Measurements from ENCODE around the gene INF2.
"Not testable (repeated sequence)": the region's sequence is repeated elsewhere in the genome, so short reads cannot be mapped to it uniquely, and the experiment has no call there.

INF2 gene

DNA sequence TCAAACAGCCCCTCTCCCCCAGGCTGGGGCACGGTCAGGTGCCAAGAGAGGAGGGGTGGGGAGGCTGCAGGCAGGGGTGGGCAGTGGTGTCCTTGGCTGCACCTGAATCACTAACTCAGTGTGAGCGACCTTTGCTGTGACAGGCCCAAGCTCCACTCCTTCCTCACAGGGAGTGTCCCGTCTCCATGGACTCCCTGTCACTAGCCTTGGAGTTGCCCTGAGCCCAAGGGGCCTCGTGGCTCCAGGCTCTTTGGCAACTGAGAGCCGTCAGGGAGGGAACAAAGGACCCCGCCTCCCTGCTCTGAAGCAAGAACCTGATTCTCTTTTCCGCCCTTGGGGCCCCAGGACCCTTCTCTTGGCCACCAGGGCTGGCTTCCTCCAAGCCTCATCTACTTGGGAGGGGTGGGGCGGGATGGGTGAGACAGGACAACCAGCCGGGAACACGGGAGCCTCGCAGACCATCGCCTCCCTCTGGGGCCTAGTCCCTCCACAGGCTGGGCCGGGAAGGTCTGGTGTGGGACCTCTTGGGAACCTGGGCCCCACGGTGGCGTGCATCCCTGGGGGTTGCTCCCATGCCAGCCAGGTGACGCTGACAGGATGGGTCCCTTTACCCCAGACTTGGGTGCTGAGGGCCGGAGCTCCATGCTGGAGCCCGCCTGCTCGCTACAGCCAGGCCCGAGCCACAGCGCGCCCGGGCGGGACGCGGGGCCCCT, 33.7 kb downstream of the INF2 start:
- H3K79me2 ChIP-seq (ENCODE audit: control insufficient read depth, insufficient read depth, low read length, unreplicated experiment) = no peaks in the 10 kb centered on the region
- peaks cover 36% of the 10 kb centered on the region for H3K4me1 ChIP-seq (ENCODE audit: control insufficient read depth, insufficient read depth, low read length, unreplicated experiment)
- no peak overlapping the region for H3K27ac ChIP-seq (ENCODE audit: low read depth, low read length)
- no peaks in the 10 kb centered on the region for H3K27me3 ChIP-seq (ENCODE audit: insufficient read depth, low read length)
- H2AFZ ChIP-seq (ENCODE audit: low read length, unreplicated experiment) = no peak overlapping the region
- no peak overlapping the region for H3K4me3 ChIP-seq (ENCODE audit: low read depth, low read length)
- H3K36me3 ChIP-seq (ENCODE audit: insufficient read depth, low read length) = peaks cover 3% of the 10 kb centered on the region; the same call in 1 of the 2 replicates

DNA sequence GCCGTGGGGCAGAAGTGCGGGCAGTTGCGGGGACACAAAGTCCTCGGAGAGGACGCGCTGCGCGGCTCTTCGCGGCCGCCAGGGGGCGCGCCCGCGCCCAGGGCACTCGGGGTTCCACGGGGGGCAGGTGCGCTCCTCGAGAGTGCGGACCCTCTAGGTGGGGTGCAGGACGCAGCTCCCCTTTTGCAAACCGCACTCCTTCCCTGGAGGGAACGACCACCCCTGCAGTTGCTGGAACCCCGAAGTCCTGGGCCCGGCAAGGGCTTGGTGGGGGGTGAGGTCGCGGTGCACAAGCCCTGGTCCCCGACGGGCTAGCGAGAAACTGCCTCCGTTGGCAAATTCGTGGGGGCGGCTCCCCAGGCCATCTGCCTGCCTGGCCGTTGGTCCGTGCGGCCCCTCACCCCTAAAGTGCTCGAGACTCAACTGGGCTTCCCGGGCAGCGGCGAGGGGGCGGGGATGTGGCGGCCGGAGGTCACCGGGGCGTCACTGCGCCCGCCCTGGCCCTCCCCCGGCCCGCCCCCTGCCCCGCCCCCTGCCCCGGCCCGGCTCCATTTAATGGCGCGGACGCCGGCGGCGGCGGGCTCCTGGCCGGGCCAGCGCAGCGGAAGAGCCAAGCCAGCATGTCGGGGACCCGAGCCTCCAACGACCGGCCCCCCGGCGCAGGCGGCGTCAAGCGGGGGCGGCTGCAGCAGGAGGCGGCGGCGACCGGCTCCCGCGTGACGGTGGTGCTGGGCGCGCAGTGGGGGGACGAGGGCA, 34.4 kb downstream of the INF2 start, which contains the start of gene ADSS1:
ADSS1 (plus strand) TSS at position 579 of the 756 bp plus-strand sequence; CDS start at position 621, 42 bp downstream.
- Histone ChIP-seq H2AFZ (ENCODE audit: low read length, unreplicated experiment) (no peak within 1 kb of the TSS), H3K36me3 (ENCODE audit: insufficient read depth, low read length) (peaks cover 3% of the 10 kb centered on the region; the same call in 1 of the 2 replicates), H3K79me2 (ENCODE audit: control insufficient read depth, insufficient read depth, low read length, unreplicated experiment) (no peaks in the 10 kb centered on the region), H3K27me3 (ENCODE audit: insufficient read depth, low read length) (no peaks in the 10 kb centered on the region), H3K27ac (ENCODE audit: low read depth, low read length) (0 out of 2 replicates have a peak within 1 kb of the TSS, but pooled peaks have one; percentile 3), H3K4me3 (ENCODE audit: low read depth, low read length) (peak within 1 kb of the TSS; percentile 83), H3K4me1 (ENCODE audit: control insufficient read depth, insufficient read depth, low read length, unreplicated experiment) (peaks cover 36% of the 10 kb centered on the region)

DNA sequence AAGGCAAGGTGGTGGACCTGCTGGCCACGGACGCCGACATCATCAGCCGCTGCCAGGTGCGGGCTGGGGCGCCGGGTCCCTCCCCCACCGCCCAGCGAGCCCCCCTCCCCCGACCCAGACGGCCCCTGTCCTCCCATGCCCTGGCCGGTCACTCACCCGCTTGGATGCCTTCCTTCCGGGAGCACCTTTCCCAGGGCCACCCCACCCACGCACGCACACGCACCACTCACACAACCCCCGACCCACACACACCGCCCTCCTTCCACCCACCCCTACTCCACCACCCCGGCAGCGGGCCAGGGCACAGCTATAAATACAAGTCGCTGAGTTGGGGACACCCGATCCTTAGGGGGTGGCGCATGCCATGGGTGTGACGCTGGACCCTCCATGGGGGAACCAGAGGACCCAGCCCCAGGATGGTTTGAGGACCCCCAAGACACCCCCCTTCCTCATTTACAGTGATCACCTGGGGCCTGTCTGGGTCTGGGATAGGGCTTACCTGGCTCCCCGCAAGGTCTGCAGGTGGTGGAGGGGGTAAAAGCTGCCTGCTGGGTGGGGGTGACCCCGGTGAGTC, 35.1 kb downstream of the INF2 start:
- H3K27me3 ChIP-seq (ENCODE audit: insufficient read depth, low read length) = no peaks in the 10 kb centered on the region
- 0 out of 2 replicates have a peak overlapping the region, but pooled peaks have one; percentile 3 for H3K27ac ChIP-seq (ENCODE audit: low read depth, low read length)
- H3K79me2 ChIP-seq (ENCODE audit: control insufficient read depth, insufficient read depth, low read length, unreplicated experiment) = no peaks in the 10 kb centered on the region
- no peak overlapping the region for H2AFZ ChIP-seq (ENCODE audit: low read length, unreplicated experiment)
- no peaks in the 10 kb centered on the region for H3K36me3 ChIP-seq (ENCODE audit: insufficient read depth, low read length)
- peak overlapping the region; percentile 83 for H3K4me3 ChIP-seq (ENCODE audit: low read depth, low read length)
- H3K4me1 ChIP-seq (ENCODE audit: control insufficient read depth, insufficient read depth, low read length, unreplicated experiment) = peaks cover 36% of the 10 kb centered on the region

DNA sequence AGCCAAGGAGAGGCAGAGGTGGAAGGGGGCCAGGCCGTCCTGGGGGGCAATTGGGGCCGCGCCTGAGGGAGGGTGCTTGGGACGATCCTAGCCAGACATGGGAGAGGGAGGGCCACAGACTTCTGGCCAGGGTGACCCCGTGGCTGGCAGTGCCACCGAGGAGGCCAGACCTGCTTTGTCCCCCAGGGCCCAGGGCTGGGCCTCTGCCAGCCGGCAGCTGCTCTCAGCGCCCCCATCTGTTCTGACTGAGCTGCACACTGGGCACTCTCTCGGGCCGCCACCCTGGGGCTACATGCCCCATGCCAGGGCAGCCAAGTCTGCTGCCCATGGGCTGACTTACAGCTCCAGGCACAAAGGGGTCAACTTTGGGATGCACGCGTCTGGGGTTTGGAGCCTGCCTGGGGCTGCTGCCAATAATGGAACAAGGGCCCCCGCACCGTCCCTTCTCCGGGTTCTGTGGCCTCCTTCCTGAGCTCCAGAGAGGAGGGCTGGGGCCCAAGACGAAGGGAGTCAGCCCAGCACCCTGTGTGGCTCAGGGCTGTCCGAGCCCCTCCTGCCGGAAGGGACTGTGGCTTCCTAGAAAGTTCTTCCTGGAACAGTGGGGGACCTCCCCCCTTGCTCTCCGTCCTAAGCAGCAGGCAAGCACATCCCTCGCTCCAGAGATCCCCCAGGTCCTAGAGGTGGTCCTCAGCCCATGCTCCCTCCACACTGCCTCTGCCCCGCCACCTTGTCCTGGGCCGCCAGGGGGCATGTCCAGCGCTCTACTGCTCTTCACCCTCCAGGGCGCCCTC, 35.8 kb downstream of the INF2 start:
- H2AFZ ChIP-seq (ENCODE audit: low read length, unreplicated experiment) = no peak overlapping the region
- no peaks in the 10 kb centered on the region for H3K79me2 ChIP-seq (ENCODE audit: control insufficient read depth, insufficient read depth, low read length, unreplicated experiment)

DNA sequence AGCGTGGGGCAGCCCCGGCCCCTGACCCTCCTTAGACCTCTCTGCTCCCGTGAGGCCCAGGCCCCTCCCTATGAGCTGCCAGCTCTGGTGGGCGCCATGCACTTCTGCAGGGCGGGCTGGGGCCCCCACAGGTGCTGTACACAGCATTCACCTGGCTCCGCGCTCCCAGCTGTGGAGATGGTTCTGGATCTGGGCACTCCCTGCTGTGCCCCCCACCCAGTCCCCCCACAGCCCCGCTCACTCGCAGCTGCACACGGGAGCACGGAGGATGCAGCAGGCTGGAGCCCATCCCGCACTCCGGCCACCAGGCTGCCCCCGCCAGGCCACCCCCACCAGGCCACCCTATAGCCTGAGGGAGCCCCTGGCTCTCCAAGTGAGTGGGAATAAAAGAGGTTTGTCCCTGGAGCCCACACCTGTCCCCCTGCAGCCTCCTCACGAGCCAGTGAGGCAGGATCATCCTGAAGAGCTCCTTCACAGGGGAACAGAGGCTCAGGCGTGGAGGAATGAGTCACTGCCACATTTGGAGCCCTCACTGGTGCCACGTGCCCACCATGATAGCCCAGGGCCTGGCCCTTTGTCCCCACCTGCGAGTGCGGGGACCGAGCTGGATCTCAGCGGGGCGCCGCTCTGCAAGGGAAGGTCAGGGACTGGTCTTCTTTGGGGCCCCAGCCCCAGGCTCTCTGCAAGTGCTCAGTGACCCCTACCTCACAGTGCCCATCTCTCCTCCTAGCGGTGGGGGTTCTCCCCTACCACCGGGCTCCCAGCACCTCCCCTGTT, 36.5 kb downstream of the INF2 start:
- no peak overlapping the region for H2AFZ ChIP-seq (ENCODE audit: low read length, unreplicated experiment)

More for the DNA sequence above, 35.8 kb downstream of the INF2 start:
- Histone ChIP-seq H3K27me3 (ENCODE audit: insufficient read depth, low read length) (no peaks in the 10 kb centered on the region), H3K27ac (ENCODE audit: low read depth, low read length) (no peak overlapping the region), H3K4me1 (ENCODE audit: control insufficient read depth, insufficient read depth, low read length, unreplicated experiment) (peaks cover 36% of the 10 kb centered on the region), H3K36me3 (ENCODE audit: insufficient read depth, low read length) (no peaks in the 10 kb centered on the region), H3K4me3 (ENCODE audit: low read depth, low read length) (peak overlapping the region; percentile 83)

DNA sequence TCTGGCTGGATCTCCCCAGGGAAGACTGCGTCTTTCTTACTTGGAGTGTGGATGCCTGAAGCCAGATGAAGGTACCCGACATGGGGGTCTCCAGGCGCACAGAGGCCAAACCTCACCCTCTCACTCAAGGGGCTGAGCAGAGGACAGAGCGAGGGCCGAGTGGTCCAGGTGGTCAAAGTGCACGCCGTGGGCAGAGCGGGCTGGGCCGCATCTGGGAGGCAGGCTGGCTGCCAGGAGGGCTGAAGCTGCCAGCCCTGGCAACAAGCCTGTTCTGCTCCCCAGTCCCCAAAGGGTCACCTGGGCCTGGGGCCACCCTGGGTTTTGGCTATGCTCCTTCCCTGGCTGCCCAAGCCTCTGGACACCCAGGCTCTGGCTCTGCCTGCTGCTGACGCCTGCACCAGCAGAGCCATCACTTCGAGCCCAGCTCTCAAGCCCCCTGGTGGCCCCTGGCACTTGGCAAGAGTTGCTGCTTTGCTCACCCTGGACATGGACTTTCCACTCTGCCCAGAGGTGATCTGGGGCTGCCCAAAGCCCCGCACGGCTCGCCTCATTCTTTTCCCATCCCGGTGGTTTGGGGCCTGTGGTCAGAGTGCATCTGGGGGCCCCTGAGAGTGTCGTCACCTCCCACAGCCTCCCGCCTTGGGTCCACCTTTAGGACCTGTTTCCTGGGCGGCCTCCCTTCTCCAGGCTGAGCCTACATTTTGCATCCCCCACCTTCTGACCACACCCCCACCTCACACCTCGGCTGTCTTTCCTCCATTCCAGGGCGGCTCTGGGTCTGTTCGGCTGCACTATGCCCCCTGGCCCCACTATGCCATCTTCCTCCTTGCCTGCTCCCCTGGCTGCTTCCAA, 37.4 kb downstream of the INF2 start:
- Histone ChIP-seq H3K27me3 (ENCODE audit: insufficient read depth, low read length) (no peaks in the 10 kb centered on the region), H2AFZ (ENCODE audit: low read length, unreplicated experiment) (no peak overlapping the region), H3K79me2 (ENCODE audit: control insufficient read depth, insufficient read depth, low read length, unreplicated experiment) (no peaks in the 10 kb centered on the region), H3K36me3 (ENCODE audit: insufficient read depth, low read length) (no peaks in the 10 kb centered on the region), H3K4me1 (ENCODE audit: control insufficient read depth, insufficient read depth, low read length, unreplicated experiment) (peaks cover 34% of the 10 kb centered on the region), H3K27ac (ENCODE audit: low read depth, low read length) (no peak overlapping the region), H3K4me3 (ENCODE audit: low read depth, low read length) (no peak overlapping the region)

More for the DNA sequence above, 36.5 kb downstream of the INF2 start:
- no peak overlapping the region for H3K27ac ChIP-seq (ENCODE audit: low read depth, low read length)
- no peaks in the 10 kb centered on the region for H3K36me3 ChIP-seq (ENCODE audit: insufficient read depth, low read length)
- no peaks in the 10 kb centered on the region for H3K79me2 ChIP-seq (ENCODE audit: control insufficient read depth, insufficient read depth, low read length, unreplicated experiment)
- H3K4me1 ChIP-seq (ENCODE audit: control insufficient read depth, insufficient read depth, low read length, unreplicated experiment) = peaks cover 36% of the 10 kb centered on the region
- no peaks in the 10 kb centered on the region for H3K27me3 ChIP-seq (ENCODE audit: insufficient read depth, low read length)
- H3K4me3 ChIP-seq (ENCODE audit: low read depth, low read length) = peak overlapping the region; percentile 83

DNA sequence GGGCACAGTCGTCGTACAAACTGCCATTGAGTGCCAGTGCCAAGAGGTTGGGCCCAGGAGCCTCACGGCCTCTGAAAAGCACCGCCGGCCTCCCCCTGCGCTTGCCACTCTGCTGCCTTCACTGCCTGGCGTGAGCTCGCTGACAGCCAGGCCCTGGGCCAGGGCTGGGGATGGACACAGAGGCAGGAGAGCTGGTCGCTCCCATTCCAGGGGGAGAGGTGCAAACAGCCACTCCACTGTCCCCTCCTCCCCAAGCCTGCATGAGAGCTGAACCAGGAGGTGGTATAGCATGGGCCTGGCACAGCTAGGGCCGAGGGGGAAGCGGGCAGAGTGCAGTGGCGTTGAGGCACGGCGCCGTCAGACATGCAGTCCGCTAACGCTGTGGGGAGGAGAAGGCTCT, 39.2 kb downstream of the INF2 start:
- Histone ChIP-seq H3K4me3 (ENCODE audit: low read depth, low read length) (no peak overlapping the region), H3K36me3 (ENCODE audit: insufficient read depth, low read length) (no peaks in the 10 kb centered on the region), H3K27me3 (ENCODE audit: insufficient read depth, low read length) (no peaks in the 10 kb centered on the region), H2AFZ (ENCODE audit: low read length, unreplicated experiment) (no peak overlapping the region), H3K79me2 (ENCODE audit: control insufficient read depth, insufficient read depth, low read length, unreplicated experiment) (no peaks in the 10 kb centered on the region), H3K4me1 (ENCODE audit: control insufficient read depth, insufficient read depth, low read length, unreplicated experiment) (peaks cover 38% of the 10 kb centered on the region), H3K27ac (ENCODE audit: low read depth, low read length) (no peak overlapping the region)

DNA sequence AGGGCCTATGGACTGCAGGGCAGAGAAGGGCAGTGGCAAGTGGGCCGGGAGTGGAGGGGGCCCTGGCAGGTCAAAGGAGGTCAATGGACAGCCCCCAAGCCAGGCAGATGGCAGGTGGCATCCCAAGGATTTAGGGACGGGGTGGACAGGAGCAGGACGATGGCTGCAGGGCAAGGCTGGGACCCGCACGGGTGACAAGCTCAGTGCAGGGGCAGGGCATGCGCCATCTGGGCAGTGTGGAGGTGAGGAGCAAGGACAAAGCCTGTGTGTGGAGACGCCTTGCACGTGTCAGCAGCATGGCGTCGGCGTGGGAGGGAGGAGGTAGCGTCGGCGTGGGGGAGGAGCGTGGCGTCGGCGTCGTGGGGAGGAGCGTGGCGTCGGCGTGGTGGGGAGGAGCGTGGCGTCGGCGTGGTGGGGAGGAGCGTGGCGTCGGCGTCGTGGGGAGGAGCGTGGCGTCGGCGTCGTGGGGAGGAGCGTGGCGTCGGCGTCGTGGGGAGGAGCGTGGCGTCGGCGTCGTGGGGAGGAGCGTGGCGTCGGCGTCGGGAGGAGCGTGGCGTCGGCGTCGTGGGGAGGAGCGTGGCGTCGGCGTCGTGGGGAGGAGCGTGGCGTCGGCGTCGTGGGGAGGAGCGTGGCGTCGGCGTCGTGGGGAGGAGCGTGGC, 39.9 kb downstream of the INF2 start:
- not testable (repeated sequence) for H2AFZ ChIP-seq (ENCODE audit: low read length, unreplicated experiment); H3K27ac ChIP-seq (ENCODE audit: low read depth, low read length); H3K79me2 ChIP-seq (ENCODE audit: control insufficient read depth, insufficient read depth, low read length, unreplicated experiment); H3K4me3 ChIP-seq (ENCODE audit: low read depth, low read length); H3K27me3 ChIP-seq (ENCODE audit: insufficient read depth, low read length); H3K36me3 ChIP-seq (ENCODE audit: insufficient read depth, low read length)
- H3K4me1 ChIP-seq (ENCODE audit: control insufficient read depth, insufficient read depth, low read length, unreplicated experiment) = peaks cover 38% of the 10 kb centered on the region

DNA sequence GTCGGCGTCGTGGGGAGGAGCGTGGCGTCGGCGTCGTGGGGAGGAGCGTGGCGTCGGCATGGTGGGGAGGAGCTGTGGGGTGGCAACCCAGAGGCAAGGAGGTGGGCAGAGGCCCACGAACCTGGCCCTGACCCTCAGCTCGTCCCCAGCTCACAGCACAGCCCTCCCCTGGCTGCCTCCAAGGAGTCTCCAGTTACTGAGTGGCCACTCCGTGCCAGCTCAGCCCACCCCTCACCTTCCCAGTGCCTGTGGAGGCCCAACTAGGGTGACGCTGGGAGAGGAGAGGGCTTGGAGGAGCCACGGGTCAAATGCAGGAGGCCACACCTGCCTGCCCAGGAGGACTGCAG, 40.4 kb downstream of the INF2 start:
- Histone ChIP-seq H2AFZ (ENCODE audit: low read length, unreplicated experiment) (no peak overlapping the region), H3K4me3 (ENCODE audit: low read depth, low read length) (no peak overlapping the region), H3K27ac (ENCODE audit: low read depth, low read length) (no peak overlapping the region), H3K36me3 (ENCODE audit: insufficient read depth, low read length) (no peaks in the 10 kb centered on the region), H3K4me1 (ENCODE audit: control insufficient read depth, insufficient read depth, low read length, unreplicated experiment) (peaks cover 33% of the 10 kb centered on the region), H3K79me2 (ENCODE audit: control insufficient read depth, insufficient read depth, low read length, unreplicated experiment) (no peaks in the 10 kb centered on the region), H3K27me3 (ENCODE audit: insufficient read depth, low read length) (no peaks in the 10 kb centered on the region)

Data from ACC112 (cell line).